Aortic smooth muscle cell (primary cell): ENCODE data around the gene GPR25. TPM values are rescaled to one million over a fixed set of nuclear protein-coding genes. Genes with fewer than 3 reads are reported as not detected.

Experiments
- total RNA-seq: library from RNA; depleted of rRNA; stranded (reverse); fragments of >200 nt; gene quantifications from 2 replicates; pipeline ENCODE4 v1.2.3, GENCODE V29; 2014

The GPR25 gene, protein sequence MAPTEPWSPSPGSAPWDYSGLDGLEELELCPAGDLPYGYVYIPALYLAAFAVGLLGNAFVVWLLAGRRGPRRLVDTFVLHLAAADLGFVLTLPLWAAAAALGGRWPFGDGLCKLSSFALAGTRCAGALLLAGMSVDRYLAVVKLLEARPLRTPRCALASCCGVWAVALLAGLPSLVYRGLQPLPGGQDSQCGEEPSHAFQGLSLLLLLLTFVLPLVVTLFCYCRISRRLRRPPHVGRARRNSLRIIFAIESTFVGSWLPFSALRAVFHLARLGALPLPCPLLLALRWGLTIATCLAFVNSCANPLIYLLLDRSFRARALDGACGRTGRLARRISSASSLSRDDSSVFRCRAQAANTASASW
- total RNA-seq: not detected in 2 replicates

DNA sequence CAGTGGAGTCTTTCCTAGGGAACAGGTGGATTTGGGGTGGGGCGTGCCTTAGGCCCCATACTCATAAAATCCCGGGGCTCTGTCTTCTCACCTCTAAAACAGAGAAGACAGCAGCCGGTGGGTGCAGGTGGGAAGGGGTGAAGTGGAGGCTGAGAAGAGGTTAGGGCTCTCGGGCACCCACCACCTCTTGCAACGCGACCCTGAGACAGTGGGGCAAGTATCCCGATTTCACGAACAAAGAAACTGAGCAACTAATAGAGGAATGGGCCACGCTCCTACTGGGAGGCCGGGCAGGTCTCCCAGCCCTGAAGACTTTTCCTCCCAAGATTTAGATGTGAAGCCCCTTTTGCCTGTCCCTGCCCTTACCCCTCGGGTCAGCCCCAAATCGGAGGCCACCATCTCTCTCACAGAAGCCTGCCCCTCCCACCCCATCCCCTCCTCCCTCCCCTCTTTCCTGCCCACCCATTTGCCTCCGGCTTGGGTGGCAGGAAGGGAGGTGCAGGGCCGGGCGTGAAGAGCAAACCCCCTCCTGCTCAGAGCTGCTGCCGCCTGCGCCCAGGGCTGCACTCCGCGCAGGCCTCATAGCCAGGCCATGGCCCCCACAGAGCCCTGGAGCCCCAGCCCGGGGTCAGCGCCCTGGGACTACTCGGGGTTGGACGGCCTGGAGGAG lies at the start of gene GPR25:
Gene GPR25, plus strand, starts transcription at position 536 of the 670 bp plus-strand sequence. Its CDS starts 57 bp downstream, at position 593.

DNA sequence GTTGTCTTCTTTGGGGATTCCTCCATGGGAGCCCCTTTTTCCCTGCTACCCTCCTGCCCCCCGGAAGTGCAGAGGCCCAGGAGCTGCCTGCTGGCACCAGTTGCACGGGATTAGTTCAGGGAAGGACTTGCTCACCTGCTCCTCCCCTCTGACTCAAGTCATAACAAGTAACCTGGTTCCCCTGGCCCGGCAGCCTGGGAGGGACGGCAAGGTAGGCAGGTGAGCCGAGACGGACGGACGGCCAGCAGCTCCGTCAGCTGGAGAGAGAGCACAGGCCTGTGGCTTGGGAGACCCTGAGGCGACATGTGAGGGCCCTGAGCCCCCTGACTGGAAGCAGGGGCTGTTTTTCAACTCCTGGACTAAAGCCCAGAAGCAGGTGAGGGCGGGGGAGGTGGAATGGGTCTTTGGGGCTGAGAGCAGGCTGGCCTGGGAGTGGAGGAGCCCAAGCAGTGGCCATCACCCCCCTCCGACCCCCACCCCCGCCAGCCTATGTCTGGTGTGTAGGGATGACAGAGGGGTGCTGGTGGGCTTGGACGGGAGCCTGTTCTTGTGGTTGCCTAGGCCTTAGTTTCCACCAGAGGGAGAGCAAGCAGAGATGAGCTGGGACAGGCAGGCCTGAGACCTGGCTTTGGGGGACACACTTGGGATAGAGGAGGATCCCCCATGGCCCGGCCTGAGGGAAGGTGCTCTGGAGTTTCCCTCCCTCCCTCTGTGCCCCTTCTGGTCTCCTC lies 22.1 kb downstream of the GPR25 start, which contains the start of gene INAVA:
Gene INAVA, plus strand, starts transcription at position 189 of the 731 bp plus-strand sequence. CDS start 3,501 bp downstream, outside the sequence.

Other genes with a start within 250 kb of the GPR25 start
- gene DDX59, start 203.1 kb upstream of the GPR25 start, total RNA-seq: 18.0 and 20.0 TPM in 2 replicates
- 24.7 and 30.3 TPM in 2 replicates for gene CAMSAP2, start 134.1 kb upstream of the GPR25 start, total RNA-seq
- not detected in 2 replicates for gene INAVA, start 21.9 kb downstream of the GPR25 start, total RNA-seq
- gene KIF21B, start 150.7 kb downstream of the GPR25 start, total RNA-seq: 0.12 and 0.13 TPM in 2 replicates
- not detected in 2 replicates for gene CACNA1S, start 239.4 kb downstream of the GPR25 start, total RNA-seq